Fibroblast of lung (primary cell): Measurements from ENCODE around the gene DIO3. TPM values are rescaled to one million over a fixed set of nuclear protein-coding genes. Genes with fewer than 3 reads are reported as not detected.

Source experiments
- DNase-seq, 2 donors: peaks; one replicate each; pipeline versions ENCODE4 v3.0.0 to v3.0.0-alpha.2; 2010; ENCODE audit warnings: low read depth in 2 of 2
- H2AFZ ChIP-seq: 2 replicates; pipeline ENCODE4 v1.5.1; 2012; ENCODE audit warnings: low read length, control low read depth, inconsistent platforms
- H3K27ac ChIP-seq: 2 replicates; pipeline ENCODE4 v1.5.1; 2011; ENCODE audit warnings: low read length, control low read depth; ENCODE audit not compliant: insufficient read depth
- H3K27me3 ChIP-seq: 2 replicates; pipeline ENCODE4 v1.5.1; 2011; ENCODE audit warnings: mild to moderate bottlenecking, low read length; ENCODE audit not compliant: control insufficient read depth, insufficient read depth
- H3K36me3 ChIP-seq: 2 replicates; pipeline ENCODE4 v1.5.1; 2011; ENCODE audit warnings: low read length; ENCODE audit not compliant: control insufficient read depth, insufficient read depth
- H3K4me1 ChIP-seq: 2 replicates; pipeline ENCODE4 v1.5.1; 2011; ENCODE audit warnings: low read length; ENCODE audit not compliant: control insufficient read depth, insufficient read depth; ENCODE audit errors: extremely low read depth
- H3K4me2 ChIP-seq: 2 replicates; pipeline ENCODE4 v1.5.1; 2011; ENCODE audit warnings: low read length, control low read depth; ENCODE audit not compliant: insufficient read depth; ENCODE audit errors: extremely low read depth
- H3K4me3 ChIP-seq, 4 experiments: fragments of 200-600 bp in 1 of 4; sonication (generic) in 1 of 4; replicated peaks in 1 of 4; 2 replicates each; pipeline ENCODE4 v1.5.1; 2011 to 2016; ENCODE audit warnings: low read length in 4 of 4, low read depth in 3 of 4, mild to moderate bottlenecking in 3 of 4, control low read depth in 2 of 4, inconsistent platforms in 1 of 4, mixed read lengths in 1 of 4; ENCODE audit not compliant: insufficient read depth in 1 of 4; ENCODE audit errors: control extremely low read depth in 1 of 4
- H3K79me2 ChIP-seq: 2 replicates; pipeline ENCODE4 v1.5.1; 2012; ENCODE audit warnings: mild to moderate bottlenecking, low read length, inconsistent platforms; ENCODE audit not compliant: control insufficient read depth, insufficient read depth
- H3K9ac ChIP-seq: 2 replicates; pipeline ENCODE4 v1.5.1; 2011; ENCODE audit warnings: mild to moderate bottlenecking, low read length, control low read depth; ENCODE audit not compliant: insufficient read depth
- H3K9me3 ChIP-seq: 2 replicates; pipeline ENCODE4 v1.5.1; 2012; ENCODE audit warnings: low read depth, low read length; ENCODE audit not compliant: control insufficient read depth, insufficient read depth
- H4K20me1 ChIP-seq: 2 replicates; pipeline ENCODE4 v1.5.1; 2011; ENCODE audit warnings: low read length; ENCODE audit not compliant: control insufficient read depth, insufficient read depth; ENCODE audit errors: extremely low read depth
- EZH2 ChIP-seq: IDR thresholded peaks from 2 replicates; pipeline ENCODE4 v1.5.1; 2012; ENCODE audit warnings: low read length, control low read depth, mild to moderate bottlenecking; ENCODE audit errors: missing control alignments
- polyA plus RNA-seq, 2 donors: library from polyadenylated mRNA; depleted of rRNA in 1 of 2; stranded (reverse) in 1 of 2; unstranded in 1 of 2; fragments of >200 nt; gene quantifications; 2 replicates each; pipeline ENCODE4 v1.2.1, GENCODE V29; 2011 to 2012; ENCODE audit warnings: missing spikeins in 1 of 2
- total RNA-seq: library from RNA; depleted of rRNA; stranded (reverse); fragments of >200 nt; gene quantifications from 2 replicates; pipeline ENCODE4 v1.2.1, GENCODE V29; 2014
- TF ChIP-seq, protein P1 (sequence below), 2 donors: IDR thresholded peaks in 1 of 2; conservative IDR thresholded peaks in 1 of 2; 1 replicate in 1 of 2; 2 replicates in 1 of 2; pipeline ENCODE4 v1.5.1; 2011 to 2012; ENCODE audit warnings: low read length in 2 of 2, control low read depth in 1 of 2, inconsistent platforms in 1 of 2, low read depth in 1 of 2, mild to moderate bottlenecking in 1 of 2

Gene DIO3
- total and polyA plus RNA-seq, 2 donors (not counting 1 experiment from before 2014, with no cell fraction given): 0.17 TPM; not detected in 1

- Histone ChIP-seq H3K27ac (no peak overlapping the region), H2AFZ (no peak overlapping the region), H3K4me2 (no peak overlapping the region), H3K27me3 (peaks cover 11% of the 10 kb centered on the region), H3K36me3 (no peaks in the 10 kb centered on the region), H3K9ac (no peak overlapping the region), H4K20me1 (no peaks in the 10 kb centered on the region), H3K9me3 (no peaks in the 10 kb centered on the region), H3K4me3 (no peak overlapping the region), H3K79me2 (no peaks in the 10 kb centered on the region), H3K4me1 (no peaks in the 10 kb centered on the region)
- TF ChIP-seq, protein P1, sequence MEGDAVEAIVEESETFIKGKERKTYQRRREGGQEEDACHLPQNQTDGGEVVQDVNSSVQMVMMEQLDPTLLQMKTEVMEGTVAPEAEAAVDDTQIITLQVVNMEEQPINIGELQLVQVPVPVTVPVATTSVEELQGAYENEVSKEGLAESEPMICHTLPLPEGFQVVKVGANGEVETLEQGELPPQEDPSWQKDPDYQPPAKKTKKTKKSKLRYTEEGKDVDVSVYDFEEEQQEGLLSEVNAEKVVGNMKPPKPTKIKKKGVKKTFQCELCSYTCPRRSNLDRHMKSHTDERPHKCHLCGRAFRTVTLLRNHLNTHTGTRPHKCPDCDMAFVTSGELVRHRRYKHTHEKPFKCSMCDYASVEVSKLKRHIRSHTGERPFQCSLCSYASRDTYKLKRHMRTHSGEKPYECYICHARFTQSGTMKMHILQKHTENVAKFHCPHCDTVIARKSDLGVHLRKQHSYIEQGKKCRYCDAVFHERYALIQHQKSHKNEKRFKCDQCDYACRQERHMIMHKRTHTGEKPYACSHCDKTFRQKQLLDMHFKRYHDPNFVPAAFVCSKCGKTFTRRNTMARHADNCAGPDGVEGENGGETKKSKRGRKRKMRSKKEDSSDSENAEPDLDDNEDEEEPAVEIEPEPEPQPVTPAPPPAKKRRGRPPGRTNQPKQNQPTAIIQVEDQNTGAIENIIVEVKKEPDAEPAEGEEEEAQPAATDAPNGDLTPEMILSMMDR (conservative IDR thresholded peaks at IDR 0.05 in 1 of 2, IDR thresholded peaks at IDR 0.05 in 1 of 2; ENCODE audit: low read depth in 1 of 2, low read length in 2 of 2): no peak
- no peak for DNase-seq
Measured at GRCh38 chr14:101556131-101556530, 5.2 kb upstream of the DIO3 start.

DNA sequence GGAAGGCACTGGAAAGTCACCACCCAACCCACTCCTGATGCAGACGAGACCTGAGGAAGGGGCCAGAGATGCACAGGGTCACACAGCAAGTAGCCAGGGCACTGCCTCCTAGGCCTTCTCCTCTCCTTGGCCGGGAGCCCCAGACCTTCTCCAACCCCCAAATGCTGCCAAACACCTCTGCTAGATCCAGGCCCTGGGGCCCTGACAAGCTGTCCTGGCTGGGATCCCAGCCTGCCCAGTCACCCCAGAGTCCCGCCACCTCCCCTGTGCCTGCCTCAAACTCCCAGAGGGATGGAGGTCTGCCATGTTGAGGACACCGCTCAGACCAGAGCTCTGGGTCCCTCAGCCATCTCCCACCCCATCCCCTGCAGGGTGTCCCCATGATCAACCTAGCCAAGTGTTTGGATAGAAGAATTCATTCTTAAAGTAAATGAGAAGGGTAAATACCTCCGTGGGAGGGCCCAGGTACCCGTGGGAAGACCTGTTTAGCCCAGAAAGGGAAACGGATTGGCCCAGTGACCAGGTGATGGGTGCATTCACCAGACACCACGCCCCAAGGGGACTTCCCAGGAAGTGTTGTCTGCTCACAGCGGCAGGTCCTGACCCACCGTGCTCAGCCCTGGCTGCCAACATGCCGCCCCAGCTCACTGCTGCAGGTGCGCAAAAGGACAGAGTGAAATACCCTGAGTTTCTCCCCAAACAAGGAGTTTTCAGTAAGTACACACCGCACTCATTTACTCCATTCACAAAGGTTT lies 4.6 kb upstream of the DIO3 start:
- peaks cover 17% of the 10 kb centered on the region for H3K27me3 ChIP-seq
- TF ChIP-seq EZH2: no peak
- TF ChIP-seq, protein P1 (conservative IDR thresholded peaks at IDR 0.05 in 1 of 2, IDR thresholded peaks at IDR 0.05 in 1 of 2; ENCODE audit: low read depth in 1 of 2, low read length in 2 of 2): no peak
- no peaks in the 10 kb centered on the region for H3K79me2 ChIP-seq
- no peak overlapping the region for H3K27ac ChIP-seq
- H3K4me2 ChIP-seq: no peak overlapping the region
- no peak overlapping the region for H3K4me3 ChIP-seq
- no peak for DNase-seq
- no peaks in the 10 kb centered on the region for H3K9me3 ChIP-seq
- no peak overlapping the region for H3K9ac ChIP-seq
- no peaks in the 10 kb centered on the region for H3K4me1 ChIP-seq
- H2AFZ ChIP-seq: no peak overlapping the region
- no peaks in the 10 kb centered on the region for H4K20me1 ChIP-seq
- H3K36me3 ChIP-seq: no peaks in the 10 kb centered on the region

GRCh38 chr14:101557321-101557695 lies 4.0 kb upstream of the DIO3 start:
- peaks cover 22% of the 10 kb centered on the region for H3K27me3 ChIP-seq
- TF ChIP-seq, protein P1 (conservative IDR thresholded peaks at IDR 0.05 in 1 of 2, IDR thresholded peaks at IDR 0.05 in 1 of 2; ENCODE audit: low read depth in 1 of 2, low read length in 2 of 2): no peak
- no peak for TF ChIP-seq EZH2
- no peak overlapping the region for H3K27ac ChIP-seq
- H3K4me1 ChIP-seq: no peaks in the 10 kb centered on the region
- H3K9ac ChIP-seq: no peak overlapping the region
- H3K4me3 ChIP-seq: no peak overlapping the region
- no peaks in the 10 kb centered on the region for H4K20me1 ChIP-seq
- no peak for DNase-seq
- no peaks in the 10 kb centered on the region for H3K79me2 ChIP-seq
- H3K36me3 ChIP-seq: no peaks in the 10 kb centered on the region
- H3K9me3 ChIP-seq: no peaks in the 10 kb centered on the region
- H2AFZ ChIP-seq: no peak overlapping the region
- H3K4me2 ChIP-seq: no peak overlapping the region
